WI38 (cell line): Measurements from ENCODE around the gene ZNF710.

Source experiments
- H3K4me3 ChIP-seq: 2 replicates; pipeline ENCODE4 v1.5.1; 2011; ENCODE audit warnings: low read depth, mild to moderate bottlenecking, control low read depth, low read length
- TF ChIP-seq, protein P1 (sequence below): IDR thresholded peaks from 2 replicates; pipeline ENCODE4 v1.5.1; 2012; ENCODE audit warnings: low read depth, mild to moderate bottlenecking, control low read depth, low read length

The ZNF710 gene

DNA sequence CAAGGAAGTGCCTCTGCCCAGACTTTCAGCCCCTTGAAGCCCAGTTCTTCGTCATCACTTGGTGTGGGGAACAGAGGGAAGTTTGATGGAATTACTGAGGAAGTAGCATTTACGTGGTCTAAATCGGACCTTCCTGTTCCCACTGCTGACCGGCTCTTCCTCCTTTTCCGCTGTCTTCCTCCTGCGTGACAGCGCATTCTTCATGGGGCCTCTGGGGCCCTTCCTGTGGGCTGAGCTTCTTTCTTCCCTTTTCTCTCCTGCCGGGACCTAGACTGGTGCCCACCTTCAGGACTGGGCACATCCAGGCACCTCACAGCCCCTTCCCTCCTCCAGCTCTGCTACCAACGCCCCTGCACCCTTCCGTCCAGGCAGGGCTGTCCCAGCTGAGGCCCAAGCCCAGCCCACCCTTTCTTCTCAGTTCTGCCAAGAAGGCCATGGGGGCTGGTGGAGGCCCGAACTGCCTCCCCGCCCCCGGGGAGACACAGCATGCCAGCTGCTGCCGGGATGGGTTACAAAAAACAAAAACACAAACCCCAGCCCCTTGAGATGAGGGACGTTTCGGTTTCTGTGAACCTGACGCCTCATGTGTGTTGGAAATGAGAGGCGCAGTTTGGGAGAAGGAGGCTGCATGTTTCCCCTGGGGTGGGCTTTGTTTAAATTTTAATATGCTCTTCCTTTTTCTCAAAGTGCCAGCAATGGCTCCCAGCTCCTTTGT, 19.1 kb downstream of the ZNF710 start:
- no peak overlapping the region for H3K4me3 ChIP-seq
- TF ChIP-seq, protein P1, sequence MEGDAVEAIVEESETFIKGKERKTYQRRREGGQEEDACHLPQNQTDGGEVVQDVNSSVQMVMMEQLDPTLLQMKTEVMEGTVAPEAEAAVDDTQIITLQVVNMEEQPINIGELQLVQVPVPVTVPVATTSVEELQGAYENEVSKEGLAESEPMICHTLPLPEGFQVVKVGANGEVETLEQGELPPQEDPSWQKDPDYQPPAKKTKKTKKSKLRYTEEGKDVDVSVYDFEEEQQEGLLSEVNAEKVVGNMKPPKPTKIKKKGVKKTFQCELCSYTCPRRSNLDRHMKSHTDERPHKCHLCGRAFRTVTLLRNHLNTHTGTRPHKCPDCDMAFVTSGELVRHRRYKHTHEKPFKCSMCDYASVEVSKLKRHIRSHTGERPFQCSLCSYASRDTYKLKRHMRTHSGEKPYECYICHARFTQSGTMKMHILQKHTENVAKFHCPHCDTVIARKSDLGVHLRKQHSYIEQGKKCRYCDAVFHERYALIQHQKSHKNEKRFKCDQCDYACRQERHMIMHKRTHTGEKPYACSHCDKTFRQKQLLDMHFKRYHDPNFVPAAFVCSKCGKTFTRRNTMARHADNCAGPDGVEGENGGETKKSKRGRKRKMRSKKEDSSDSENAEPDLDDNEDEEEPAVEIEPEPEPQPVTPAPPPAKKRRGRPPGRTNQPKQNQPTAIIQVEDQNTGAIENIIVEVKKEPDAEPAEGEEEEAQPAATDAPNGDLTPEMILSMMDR: no peak

DNA sequence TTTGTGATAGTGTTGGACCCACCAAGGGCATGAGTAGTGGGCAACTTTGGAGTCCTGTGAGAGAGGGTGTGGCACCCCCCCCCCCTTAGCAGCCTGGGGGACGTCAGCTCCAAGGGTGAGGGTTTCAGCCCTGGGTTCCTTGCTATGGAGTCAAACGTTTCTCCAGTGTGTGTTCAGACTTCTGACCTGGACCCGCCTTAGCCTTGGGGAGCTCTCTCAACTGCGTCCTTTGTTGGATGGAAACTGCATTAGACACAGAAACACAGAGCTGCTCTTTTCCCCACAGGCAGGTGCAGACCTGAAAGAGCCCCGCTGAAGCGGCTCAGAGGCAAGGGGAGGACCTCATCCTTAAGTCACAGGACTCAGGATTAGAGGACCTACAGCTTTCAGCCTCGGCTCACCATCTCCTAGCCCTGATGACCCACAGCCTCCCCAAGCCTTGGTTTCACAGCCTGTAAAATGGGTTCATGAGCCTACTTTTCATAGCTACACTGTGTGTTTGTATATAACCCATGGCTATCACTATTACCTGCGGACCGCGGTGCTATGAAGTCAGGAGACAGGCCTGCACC, 19.9 kb downstream of the ZNF710 start:
- no peak overlapping the region for H3K4me3 ChIP-seq
- TF ChIP-seq, protein P1: no peak

DNA sequence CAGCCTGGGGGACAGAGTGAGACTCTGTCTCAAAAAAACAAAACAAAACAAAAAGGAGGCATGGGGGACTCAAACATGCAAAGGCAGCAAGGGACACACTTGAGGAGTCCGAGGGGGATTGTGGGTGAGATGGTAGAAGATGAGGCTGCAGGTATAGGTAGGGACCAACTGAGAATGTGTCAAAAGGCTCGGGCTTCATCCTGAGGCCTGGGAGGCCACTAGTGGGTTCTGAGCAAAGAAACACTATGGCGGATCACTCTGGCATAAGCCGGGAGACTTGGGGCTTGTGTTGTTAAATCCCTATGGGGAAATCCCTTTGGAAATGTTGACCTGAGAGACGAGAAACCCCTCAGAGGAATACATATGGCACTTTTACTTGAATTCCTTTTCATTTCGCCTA, 21.2 kb downstream of the ZNF710 start:
- TF ChIP-seq, protein P1: no peak
- no peak overlapping the region for H3K4me3 ChIP-seq

DNA sequence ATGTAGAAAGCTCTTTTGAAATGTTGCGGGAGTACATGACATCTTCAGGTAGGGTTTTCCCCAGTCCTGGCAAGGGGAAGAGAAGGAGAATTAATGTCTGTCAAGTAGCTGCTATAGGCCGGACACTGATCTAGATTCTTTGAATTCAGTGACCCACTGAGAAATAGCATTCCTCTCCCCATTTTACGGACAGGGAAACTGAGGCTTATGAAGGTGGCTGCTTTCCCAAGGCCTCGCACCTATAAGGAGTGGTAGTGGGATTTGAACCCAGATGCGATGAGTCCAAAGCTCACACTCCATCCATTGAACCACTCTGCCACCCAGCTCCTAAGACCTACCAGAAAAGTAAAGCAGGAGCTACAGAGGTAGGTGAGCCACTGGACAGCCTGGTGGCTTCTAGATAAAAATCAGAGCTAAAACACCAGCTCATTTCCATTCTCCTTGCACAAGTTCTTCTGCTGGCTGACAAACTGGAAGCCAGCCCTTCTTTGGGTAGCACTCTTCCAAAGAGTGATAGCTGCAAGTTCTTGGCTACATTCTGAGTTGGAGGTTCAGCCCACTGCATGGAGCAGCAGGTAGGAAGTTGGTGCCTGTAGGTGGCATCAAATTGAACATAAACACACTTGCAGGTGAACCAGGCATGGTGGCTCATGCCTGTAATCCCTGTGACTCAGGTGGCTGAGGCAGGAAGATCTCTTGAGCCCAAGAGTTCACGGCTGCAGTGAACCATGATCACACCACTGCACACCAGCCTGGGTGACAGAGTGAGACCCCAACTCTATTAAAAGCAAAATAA, 22.0 kb downstream of the ZNF710 start:
- H3K4me3 ChIP-seq: no peak overlapping the region

DNA sequence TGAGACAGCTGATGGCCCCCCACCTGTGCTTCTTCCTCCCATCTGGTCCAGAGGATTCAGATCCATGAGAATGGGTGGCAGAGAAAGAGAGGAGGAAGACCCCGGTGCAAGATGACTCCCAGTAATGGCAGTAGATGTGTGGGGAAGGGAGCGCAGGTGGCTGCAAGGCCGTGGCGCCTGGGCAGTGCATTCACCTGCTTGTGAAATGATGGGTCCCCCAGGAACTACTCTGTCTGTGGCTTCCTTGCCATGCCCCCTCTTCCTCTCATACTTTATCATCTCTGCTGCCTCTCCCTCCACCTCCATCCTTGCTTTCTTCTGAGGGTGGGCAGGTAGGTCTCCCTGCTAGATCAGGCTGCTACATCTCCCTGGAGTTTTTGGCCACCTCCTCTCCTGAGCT, 23.3 kb downstream of the ZNF710 start:
- H3K4me3 ChIP-seq: no peak overlapping the region
- TF ChIP-seq, protein P1: no peak

More for the DNA sequence above, 22.0 kb downstream of the ZNF710 start:
- TF ChIP-seq, protein P1: no peak

DNA sequence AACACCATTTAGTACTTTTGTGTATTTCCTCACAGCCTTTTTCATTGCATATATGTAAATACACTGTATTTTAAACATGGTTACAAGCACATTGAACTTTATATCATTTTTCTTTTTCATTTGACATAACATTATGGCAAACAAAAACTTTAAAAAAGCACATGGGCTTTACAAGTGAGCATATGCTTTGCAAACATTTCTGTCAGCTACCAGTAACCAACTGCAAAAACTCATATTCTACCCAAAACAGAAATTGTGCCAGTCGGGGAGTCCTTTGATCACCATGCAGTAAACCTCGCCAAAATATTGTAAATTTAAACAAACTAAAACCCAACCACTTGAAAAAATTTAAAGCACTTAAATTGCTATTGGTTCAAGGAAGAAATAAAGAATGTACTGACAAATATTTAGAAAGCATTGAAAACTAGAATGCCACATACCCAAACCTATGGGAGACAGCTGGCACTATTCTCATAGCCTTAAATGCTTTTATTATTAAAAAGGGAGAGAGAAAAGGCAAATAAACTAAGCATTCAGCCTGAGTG, 24.4 kb downstream of the ZNF710 start:
- TF ChIP-seq, protein P1: no peak
- no peak overlapping the region for H3K4me3 ChIP-seq

DNA sequence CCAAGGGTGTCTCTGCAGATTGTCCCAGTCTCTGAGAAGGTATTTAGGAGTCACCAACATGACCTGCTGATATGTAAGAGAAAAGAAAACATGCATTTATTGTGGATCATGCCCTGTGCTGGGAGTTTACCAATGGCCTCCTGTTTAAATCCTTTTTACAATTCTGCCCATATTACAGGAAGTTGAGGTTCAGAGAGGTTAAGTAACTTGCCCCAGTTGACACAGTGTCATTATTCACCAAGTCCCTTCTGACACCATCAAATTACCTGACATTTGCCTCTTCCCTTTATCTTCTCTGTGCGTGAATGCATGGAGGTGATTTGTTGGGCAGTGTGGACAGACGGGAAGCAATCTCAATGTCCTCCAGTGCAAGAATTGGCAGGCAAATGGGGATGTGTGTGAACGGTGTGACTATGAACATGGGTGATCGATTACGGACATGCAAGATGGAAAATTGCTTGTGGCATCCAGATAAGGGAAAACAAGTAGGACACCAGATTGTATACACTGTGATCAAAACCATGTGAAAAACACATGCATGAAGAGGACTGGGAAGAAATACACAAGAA, 27.3 kb downstream of the ZNF710 start:
- TF ChIP-seq, protein P1: no peak
- H3K4me3 ChIP-seq: no peak overlapping the region
